Measurements from ENCODE around the gene ACTBL2.

DNA sequence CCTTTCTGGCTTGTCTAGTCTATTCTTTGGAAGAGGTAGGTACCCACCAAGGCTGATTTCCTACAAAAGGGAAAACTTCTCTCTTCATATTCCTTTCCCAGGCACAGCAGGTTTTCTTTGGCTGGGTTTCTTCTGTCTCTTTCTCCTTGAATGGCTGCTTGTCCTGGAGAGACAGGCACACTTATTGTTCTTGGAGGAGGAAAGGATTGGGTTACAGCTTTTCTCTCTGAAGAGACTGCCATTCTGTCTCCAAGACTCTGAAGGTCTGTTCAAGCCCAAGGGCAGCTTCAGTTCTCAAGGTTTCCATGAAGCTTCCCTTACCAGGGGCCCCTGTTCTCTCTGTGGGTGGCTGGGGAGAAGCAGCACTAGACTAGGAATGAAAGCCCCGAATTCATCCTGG, 33.9 kb downstream of the ACTBL2 start:
- TF ChIP-seq, protein P1, sequence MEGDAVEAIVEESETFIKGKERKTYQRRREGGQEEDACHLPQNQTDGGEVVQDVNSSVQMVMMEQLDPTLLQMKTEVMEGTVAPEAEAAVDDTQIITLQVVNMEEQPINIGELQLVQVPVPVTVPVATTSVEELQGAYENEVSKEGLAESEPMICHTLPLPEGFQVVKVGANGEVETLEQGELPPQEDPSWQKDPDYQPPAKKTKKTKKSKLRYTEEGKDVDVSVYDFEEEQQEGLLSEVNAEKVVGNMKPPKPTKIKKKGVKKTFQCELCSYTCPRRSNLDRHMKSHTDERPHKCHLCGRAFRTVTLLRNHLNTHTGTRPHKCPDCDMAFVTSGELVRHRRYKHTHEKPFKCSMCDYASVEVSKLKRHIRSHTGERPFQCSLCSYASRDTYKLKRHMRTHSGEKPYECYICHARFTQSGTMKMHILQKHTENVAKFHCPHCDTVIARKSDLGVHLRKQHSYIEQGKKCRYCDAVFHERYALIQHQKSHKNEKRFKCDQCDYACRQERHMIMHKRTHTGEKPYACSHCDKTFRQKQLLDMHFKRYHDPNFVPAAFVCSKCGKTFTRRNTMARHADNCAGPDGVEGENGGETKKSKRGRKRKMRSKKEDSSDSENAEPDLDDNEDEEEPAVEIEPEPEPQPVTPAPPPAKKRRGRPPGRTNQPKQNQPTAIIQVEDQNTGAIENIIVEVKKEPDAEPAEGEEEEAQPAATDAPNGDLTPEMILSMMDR (IDR thresholded peaks at IDR 0.05; ENCODE audit: insufficient read depth, low read length, poor library complexity, severe bottlenecking), result no peak
- TF ChIP-seq EZH2phosphoT487 (conservative IDR thresholded peaks at IDR 0.05; ENCODE audit: low read length), result no peak
